Measurements from ENCODE around the gene UGT1A10.
A peak's percentile ranks its signal among the peaks of the same experiment; 100 is the strongest.

UGT1A10 gene

DNA sequence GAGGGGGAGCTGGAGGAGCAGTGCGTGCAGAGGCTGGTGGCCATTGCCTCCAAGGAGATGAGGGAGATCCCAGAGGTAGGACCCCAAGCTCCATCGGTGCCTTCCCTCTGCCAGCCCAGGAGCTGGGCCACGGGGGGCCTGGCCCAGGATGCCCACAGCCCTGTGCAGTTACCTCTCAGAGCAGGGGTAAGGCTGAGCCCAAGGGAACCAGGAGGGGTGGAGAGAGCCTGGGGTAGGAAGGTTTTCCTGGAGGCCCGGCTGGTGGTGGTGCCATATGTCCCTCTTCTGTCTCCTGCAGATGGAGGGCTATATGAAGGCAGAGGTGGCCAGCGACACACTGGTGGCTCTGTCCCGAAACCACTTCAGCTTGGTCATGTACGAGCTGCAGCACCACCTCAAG is 153.3 kb downstream of the UGT1A10 start:
- DNase-seq = no peak

GRCh38 chr2:233791151-233791882 is 155.1 kb downstream of the UGT1A10 start:
- no peak for DNase-seq

- no peak for DNase-seq
Observed at GRCh38 chr2:233791883-233792329, 155.7 kb downstream of the UGT1A10 start.

DNA sequence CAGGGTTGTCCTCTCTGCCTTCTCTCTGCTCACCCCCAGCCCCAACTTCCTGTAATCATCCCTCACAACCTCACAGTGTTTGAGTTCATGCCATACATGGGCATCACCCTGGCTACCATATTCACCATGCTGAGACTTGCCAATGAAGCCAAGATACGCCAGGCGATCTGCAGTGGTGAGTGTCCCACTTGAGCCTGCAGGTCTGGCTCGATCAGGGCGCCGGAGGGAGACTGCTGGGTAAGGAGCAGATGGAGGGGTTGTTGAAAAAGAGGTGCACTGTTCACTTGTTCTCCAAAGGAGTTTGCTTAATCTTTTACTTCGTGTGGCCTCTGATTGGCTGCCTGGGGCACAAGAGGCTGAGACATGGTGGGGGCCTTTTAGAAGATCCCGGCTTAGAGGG is 156.5 kb downstream of the UGT1A10 start:
- DNase-seq = no peak

DNA sequence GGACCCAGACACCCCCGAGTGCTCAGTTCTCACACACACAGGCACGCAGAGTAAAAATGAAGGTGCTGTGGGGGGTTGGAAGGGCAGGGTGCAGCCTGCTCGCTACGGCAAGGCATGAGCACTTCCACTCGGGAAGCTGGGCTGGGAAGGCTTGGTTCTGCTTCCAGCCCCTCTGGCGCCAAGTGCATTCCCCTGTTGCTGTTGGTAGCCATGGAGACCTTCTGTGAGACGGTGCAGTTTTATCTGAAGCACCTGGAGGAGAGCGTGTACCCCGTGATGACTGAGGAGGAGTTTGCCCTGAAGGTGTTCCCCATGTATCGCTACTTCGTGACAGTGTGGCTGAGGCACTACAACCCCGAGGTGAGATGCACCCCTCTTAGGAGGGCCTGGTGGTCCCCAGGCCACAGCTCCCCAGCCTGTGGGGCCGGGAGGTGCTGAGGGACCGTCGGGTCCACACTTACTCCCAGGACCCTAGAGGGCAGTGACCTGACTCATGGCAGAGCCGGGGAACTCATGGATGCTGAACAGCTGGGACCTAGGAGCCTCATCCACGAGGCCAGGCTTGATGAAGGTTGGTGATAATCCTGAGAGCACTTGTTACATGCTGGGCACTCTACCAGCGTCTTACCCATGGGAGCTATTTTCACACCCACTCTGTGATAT is 157.3 kb downstream of the UGT1A10 start:
- DNase-seq = no peak

- DNase-seq = no peak
Observed at GRCh38 chr2:233794128-233794658, 157.9 kb downstream of the UGT1A10 start.

- no peak for DNase-seq
Observed at GRCh38 chr2:233795735-233796171, 159.5 kb downstream of the UGT1A10 start.

GRCh38 chr2:233796254-233796653 is 160.0 kb downstream of the UGT1A10 start:
- no peak for DNase-seq

- peak; percentile 2 for DNase-seq
Observed at GRCh38 chr2:233798335-233799086, 162.3 kb downstream of the UGT1A10 start.

DNA sequence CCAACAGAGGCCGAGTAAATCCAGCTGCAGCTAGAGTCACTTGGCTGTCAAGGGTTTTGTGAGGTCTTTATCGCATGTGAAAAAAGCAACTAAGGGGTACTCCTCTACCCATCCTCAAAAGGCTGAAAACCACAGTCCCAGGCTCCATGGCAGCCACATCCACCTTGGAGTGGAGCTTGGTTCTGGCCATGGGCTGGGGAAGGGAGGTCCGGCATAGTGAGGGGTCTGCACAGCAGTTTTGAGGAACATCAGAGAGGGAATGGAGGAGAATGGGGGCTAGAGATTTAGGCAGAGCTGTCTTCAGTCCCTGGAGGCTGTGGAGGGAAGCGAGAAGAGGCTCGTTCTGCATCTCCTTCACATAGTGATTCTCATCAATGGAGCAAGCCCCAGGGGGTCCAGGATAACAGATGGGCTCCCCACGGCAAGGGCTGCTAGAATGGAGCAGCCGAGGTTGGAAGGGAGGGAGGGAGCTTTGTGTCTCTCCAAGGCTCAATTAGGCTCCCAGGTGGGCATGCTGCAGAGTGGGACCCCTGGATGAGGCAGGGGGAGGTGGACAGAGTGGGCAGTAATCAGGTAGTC is 162.9 kb downstream of the UGT1A10 start:
- DNase-seq = no peak

DNA sequence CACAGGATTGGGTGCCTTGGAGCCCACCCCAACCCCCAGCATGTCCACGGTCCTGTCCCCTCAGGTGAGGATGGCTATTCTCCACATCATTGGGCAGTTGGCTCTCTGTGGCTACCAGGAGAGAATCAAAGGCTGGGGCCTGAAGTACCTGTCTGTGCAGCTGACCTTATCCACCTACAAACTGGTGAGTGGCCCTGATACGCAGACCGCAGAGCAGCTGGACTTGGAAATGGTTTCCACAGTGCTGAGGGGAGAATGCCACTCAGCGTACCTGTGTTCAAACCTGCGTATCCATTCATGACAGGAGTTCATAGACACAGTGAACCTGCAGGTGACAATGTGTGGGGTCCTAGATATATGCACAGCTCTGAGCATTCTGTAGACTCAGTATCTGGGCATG is 163.5 kb downstream of the UGT1A10 start:
- no peak for DNase-seq

DNA sequence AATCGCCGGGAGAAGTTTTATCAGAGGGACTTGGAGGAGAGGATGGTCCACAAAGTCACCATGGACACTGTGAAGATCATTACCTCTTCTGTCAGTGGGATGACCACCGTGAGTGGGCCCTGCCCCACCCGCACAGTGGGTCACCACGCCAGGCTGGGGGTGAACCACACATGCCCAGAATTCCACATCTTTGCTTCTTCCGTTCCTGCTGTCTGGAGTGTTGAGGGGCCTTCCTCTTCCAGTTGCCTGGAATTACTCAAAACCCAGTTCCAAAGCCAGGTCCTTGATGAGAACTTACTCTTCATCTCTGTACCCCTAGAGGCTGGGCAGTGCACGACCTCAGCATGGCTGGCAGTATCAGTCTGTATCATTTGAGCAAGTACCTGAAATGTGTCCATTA is 164.0 kb downstream of the UGT1A10 start:
- no peak for DNase-seq

- peak; percentile 5 for DNase-seq
Observed at GRCh38 chr2:233801357-233802131, 165.3 kb downstream of the UGT1A10 start.

GRCh38 chr2:233802132-233802815 is 166.0 kb downstream of the UGT1A10 start:
- DNase-seq = no peak

DNA sequence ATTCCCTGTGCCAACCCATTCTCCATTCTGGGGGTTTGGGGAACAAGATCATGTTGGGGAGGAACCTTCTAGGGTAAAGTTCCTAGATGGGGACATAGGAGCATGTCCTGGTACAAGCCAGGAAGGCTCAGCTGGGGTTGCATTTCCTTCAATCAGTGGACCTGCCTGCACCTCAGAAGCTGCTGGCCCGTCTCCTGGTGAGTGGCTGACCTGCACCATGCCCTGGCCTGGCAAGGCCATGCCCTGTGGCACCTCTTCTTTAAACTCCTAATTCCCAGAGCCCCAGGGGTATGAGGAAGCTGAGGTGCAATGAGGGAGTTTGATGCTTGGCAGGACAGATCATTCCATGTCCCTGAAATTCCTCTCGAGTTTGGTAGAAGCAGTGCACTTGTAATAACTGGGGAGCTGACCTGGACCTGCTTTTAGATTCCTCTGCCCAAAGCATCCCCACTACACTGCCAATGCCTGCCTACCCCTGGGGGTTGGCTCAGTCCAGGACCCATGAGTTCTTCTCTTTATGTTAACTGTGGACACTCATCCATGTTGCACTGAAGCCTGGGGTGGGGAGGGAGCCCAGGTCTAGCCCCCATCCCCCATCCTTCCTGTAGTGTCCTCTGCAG is 167.2 kb downstream of the UGT1A10 start:
- peak; percentile 3 for DNase-seq

- no peak for DNase-seq
Observed at GRCh38 chr2:233803994-233804393, 167.7 kb downstream of the UGT1A10 start.

DNA sequence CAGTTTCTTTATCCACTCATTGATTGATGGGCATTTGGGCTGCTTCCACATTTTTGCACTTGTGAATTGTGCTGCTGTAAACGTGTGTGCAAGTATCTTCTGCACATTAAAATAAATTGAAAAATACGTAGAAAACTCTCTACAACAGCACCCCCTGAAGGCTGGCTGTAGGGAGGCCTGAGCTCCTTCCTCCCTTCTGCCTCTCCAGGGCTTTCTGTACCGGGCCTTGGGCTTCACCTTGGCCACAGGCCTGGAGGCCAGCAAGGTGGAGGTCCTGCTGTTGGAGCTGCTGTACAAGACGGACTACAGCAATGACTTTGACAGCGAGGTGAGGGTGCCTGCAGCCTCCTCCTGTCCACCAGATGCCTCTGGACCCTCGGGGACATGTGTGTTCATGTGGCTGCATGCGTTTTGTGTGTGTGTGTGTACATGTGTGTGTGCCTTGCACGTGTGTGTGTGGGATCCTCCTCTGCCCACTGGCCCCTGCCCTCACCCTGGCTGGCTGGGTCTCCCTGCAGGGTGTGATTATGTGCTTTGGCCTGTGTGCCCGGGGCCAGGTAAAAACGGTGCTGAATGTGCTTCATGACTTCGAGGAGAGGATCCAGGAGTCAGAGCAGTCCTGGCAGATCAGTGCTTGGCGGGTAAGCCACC is 171.1 kb downstream of the UGT1A10 start:
- peak; percentile 4 for DNase-seq

- DNase-seq = peak; percentile 3
Observed at GRCh38 chr2:233807966-233808935, 172.0 kb downstream of the UGT1A10 start.

- no peak for DNase-seq
Observed at GRCh38 chr2:233810385-233810784, 174.1 kb downstream of the UGT1A10 start.

Data from femur (tissue), 1 donor.